GM18505 (cell line): ENCODE measurements around the gene RTN4RL1.

Experiments
- ATAC-seq: cut with Tn5 transposase; IDR thresholded peaks from one replicate; pipeline ENCODE4 v1.9.1; 2021; ENCODE audit not compliant: unreplicated experiment
- POLR2A ChIP-seq: IDR thresholded peaks from 4 replicates; pipeline ENCODE4 v1.6.1; 2011; ENCODE audit warnings: borderline replicate concordance; ENCODE audit not compliant: insufficient read depth, insufficient read length; ENCODE audit errors: extremely low read depth

Gene RTN4RL1

DNA sequence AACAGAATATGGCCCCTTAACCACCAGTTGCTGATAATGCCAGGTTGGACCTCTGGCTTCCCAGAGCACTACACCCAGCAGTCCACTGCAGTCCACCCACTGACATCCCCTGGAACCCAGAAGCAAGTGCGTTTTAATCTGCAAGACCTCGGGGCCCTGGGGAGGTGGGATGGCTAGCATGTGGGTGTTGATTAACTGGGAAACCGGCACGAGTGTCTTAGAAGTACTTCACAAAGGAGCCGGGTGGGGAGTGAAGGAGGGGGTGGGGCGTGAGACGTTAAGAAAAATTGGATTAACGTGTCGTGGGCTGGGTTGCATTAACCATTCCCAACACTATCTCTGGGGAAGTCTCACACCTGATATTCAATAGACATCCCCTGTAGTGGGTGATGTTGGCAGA, 23.7 kb upstream of the RTN4RL1 start:
- ATAC-seq = no peak
- TF ChIP-seq POLR2A = no peak

DNA sequence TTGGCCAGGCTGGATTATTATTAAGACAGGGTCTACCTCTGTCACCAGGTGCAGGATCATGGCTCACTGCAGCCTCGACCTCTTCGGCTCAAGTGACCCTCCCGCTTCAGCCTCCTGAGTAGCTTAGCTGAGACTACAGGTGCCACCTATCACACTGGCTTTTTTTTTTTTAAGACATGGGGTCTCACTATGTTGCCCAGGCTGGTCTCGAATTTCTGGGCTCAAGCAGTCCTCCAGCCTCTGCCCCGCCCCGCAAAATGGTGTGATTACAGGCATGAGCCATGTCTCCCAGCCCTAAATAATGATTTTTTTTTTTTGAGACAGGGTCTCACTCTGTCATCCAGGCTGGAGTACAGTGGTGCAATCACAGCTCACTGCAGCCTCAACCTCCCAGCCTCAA, 22.5 kb upstream of the RTN4RL1 start:
- no peak for TF ChIP-seq POLR2A

DNA sequence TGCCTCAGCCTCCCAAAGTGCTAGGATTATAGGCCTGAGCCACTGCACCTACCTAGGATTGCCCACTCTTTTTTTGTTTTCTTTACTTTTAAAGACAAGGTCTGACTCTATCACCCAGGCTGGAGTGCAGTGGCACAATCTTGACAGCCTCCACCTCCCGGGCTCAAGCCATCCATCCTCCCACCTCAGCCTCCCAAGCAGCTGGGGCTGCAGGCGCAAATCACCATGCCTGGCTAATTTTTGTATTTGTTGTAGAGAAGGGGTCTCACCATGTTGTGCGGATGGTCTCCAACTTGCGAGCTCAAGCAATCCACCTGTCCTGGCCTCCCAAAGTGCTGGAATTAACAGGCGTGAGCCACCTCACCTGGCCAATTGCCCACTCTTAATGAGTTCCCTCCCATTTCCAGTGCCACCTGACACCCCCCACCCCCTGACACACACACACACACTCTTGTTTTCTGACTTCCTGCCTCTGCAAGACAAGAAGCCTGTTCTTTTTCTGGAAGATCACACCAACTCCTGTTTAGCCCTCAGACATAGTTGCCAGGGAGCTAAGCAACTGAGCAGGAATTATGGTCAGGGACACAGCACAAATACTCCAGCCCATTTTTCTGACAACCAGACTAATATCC, 19.2 kb upstream of the RTN4RL1 start:
- peak; percentile 23 for TF ChIP-seq POLR2A
- ATAC-seq = no peak

More for the DNA sequence above, 22.5 kb upstream of the RTN4RL1 start:
- ATAC-seq = no peak

GRCh38 chr17:2043785-2044184, 18.7 kb upstream of the RTN4RL1 start:
- TF ChIP-seq POLR2A = no peak
- no peak for ATAC-seq

DNA sequence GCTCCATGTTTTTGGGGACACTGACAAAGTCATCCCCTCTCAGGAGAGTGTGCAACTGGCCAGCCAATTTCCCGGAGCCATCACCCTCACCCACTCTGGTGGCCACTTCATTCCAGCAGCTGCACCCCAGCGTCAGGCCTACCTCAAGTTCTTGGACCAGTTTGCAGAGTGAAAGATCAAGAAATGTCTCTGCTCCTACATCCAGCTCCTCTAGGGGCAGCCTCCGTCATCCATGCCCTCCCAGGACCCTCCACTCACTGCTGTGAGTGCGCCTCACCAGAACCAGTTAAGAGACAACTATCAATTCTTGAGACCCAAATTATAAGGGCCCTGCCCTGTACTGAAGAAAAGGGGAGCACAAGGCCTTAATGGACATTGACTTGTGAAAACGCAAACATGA, 17.8 kb upstream of the RTN4RL1 start:
- ATAC-seq = no peak
- TF ChIP-seq POLR2A = no peak

- TF ChIP-seq POLR2A = no peak
- ATAC-seq = no peak
Observed at GRCh38 chr17:2042390-2042847, 17.3 kb upstream of the RTN4RL1 start.

- peak; percentile 86 for ATAC-seq
- peak; percentile 86 for TF ChIP-seq POLR2A
Observed at GRCh38 chr17:2041561-2042389, 16.6 kb upstream of the RTN4RL1 start, which contains the start of gene OVCA2. Gene OVCA2 (plus strand): TSS chr17:2042022. CDS start chr17:2042048, 26 bp downstream.

GRCh38 chr17:2040942-2041560, 15.9 kb upstream of the RTN4RL1 start:
- TF ChIP-seq POLR2A = no peak
- no peak for ATAC-seq

DNA sequence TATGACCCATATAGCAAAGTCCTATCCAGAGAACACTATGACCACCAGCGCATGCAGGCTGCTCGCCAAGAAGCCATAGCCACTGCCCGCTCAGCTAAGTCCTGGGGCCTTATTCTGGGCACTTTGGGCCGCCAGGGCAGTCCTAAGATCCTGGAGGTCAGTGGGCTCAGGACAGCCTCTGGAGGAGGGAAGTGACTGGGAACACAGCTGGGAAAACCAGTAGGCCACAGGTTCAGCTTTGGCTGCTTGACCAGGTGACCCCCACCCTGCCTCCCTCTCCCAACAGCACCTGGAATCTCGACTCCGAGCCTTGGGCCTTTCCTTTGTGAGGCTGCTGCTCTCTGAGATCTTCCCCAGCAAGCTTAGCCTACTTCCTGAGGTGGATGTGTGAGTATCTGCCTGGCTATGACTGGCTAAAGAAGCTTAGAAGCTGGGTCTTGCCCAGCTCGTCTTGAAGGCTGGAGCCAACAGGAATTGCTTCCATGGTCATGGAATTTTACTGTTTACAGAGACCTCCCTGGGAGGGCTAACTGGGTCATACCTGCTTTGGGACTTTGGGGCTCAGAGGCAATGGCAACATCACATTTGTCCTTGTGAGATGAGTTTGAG, 15.2 kb upstream of the RTN4RL1 start:
- TF ChIP-seq POLR2A = no peak
- no peak for ATAC-seq

DNA sequence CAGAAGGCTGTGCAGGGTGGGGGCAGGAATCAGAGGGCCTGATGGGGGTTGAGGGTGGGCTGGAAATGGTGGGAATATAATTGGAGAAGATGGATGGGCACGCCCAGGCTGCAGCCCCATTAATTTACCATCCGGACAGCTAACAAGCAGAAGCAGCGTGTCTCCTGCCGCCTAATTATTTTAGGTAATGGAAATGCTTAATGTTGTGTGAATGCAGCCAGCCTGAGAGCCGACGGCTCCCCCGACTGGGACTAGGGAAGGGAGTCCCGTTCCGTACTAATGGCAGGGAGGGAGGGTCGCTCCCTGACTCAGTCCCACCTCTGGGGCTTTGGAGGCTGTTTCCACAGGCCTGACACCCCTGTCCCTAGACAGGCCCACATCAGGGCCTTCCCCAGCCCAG, 12.0 kb upstream of the RTN4RL1 start:
- no peak for ATAC-seq
- TF ChIP-seq POLR2A = no peak

GRCh38 chr17:2035541-2036488, 10.7 kb upstream of the RTN4RL1 start:
- no peak for TF ChIP-seq POLR2A
- ATAC-seq = no peak

- no peak for ATAC-seq
- no peak for TF ChIP-seq POLR2A
Observed at GRCh38 chr17:2034806-2035540, 9.8 kb upstream of the RTN4RL1 start.
